AG08396 (cell line): ENCODE measurements around the gene ABHD12.

Experiments
- DNase-seq: peaks from one replicate; pipeline ENCODE4 v3.0.0; 2012; ENCODE audit warnings: low spot score, mixed read lengths

The ABHD12 gene

GRCh38 chr20:25289886-25290597, 100.6 kb downstream of the ABHD12 start:
- DNase-seq, result no peak

- DNase-seq, result no peak
Observed at GRCh38 chr20:25288291-25289181, 102.1 kb downstream of the ABHD12 start.

GRCh38 chr20:25287631-25288290, 102.9 kb downstream of the ABHD12 start:
- no peak for DNase-seq

- no peak for DNase-seq
Observed at GRCh38 chr20:25286917-25287316, 103.7 kb downstream of the ABHD12 start.

- DNase-seq, result no peak
Observed at GRCh38 chr20:25285856-25286798, 104.5 kb downstream of the ABHD12 start.

- no peak for DNase-seq
Observed at GRCh38 chr20:25285091-25285647, 105.5 kb downstream of the ABHD12 start.

- no peak for DNase-seq
Observed at GRCh38 chr20:25284131-25284601, 106.5 kb downstream of the ABHD12 start.

GRCh38 chr20:25283221-25283951, 107.2 kb downstream of the ABHD12 start:
- no peak for DNase-seq

GRCh38 chr20:25282796-25283195, 107.8 kb downstream of the ABHD12 start:
- no peak for DNase-seq

GRCh38 chr20:25282034-25282781, 108.4 kb downstream of the ABHD12 start:
- no peak for DNase-seq

- no peak for DNase-seq
Observed at GRCh38 chr20:25281541-25281991, 109.1 kb downstream of the ABHD12 start.

GRCh38 chr20:25280574-25281535, 109.8 kb downstream of the ABHD12 start:
- no peak for DNase-seq

GRCh38 chr20:25280051-25280573, 110.5 kb downstream of the ABHD12 start:
- DNase-seq, result no peak

- DNase-seq, result no peak
Observed at GRCh38 chr20:25279403-25279802, 111.2 kb downstream of the ABHD12 start.

- no peak for DNase-seq
Observed at GRCh38 chr20:25278636-25279361, 111.8 kb downstream of the ABHD12 start.

GRCh38 chr20:25277941-25278521, 112.6 kb downstream of the ABHD12 start:
- no peak for DNase-seq
